ENCODE measurements around the gene HM13.
"Not testable (repeated sequence)": the region's sequence is repeated elsewhere in the genome, so short reads cannot be mapped to it uniquely, and the experiment has no call there.

Gene HM13

GRCh38 chr20:31500527-31500926 lies 13.7 kb upstream of the HM13 start:
- no peak for DNase-seq (ENCODE audit: low read depth)

- DNase-seq (ENCODE audit: low read depth): peak; percentile 57
Observed at GRCh38 chr20:31502884-31503673, 11.2 kb upstream of the HM13 start.

- no peak for DNase-seq (ENCODE audit: low read depth)
Observed at GRCh38 chr20:31505903-31506302, 8.3 kb upstream of the HM13 start.

- no peak for DNase-seq (ENCODE audit: low read depth)
Observed at GRCh38 chr20:31508517-31509244, 5.6 kb upstream of the HM13 start.

GRCh38 chr20:31515072-31515774 lies 981 bp downstream of the HM13 start:
- no peak for DNase-seq (ENCODE audit: low read depth)

- no peak for DNase-seq (ENCODE audit: low read depth)
Observed at GRCh38 chr20:31515775-31516107, 1.5 kb downstream of the HM13 start.

- DNase-seq (ENCODE audit: low read depth): no peak
Observed at GRCh38 chr20:31516166-31516565, 1.9 kb downstream of the HM13 start.

- DNase-seq (ENCODE audit: low read depth): no peak
Observed at GRCh38 chr20:31516651-31517050, 2.4 kb downstream of the HM13 start.

GRCh38 chr20:31517373-31517772 lies 3.1 kb downstream of the HM13 start:
- no peak for DNase-seq (ENCODE audit: low read depth)

- not testable (repeated sequence) for DNase-seq (ENCODE audit: low read depth)
Observed at GRCh38 chr20:31521267-31521666, 7.0 kb downstream of the HM13 start.

- DNase-seq (ENCODE audit: low read depth): no peak
Observed at GRCh38 chr20:31522731-31523130, 8.5 kb downstream of the HM13 start.

- no peak for DNase-seq (ENCODE audit: low read depth)
Observed at GRCh38 chr20:31523361-31524283, 9.4 kb downstream of the HM13 start.

- no peak for DNase-seq (ENCODE audit: low read depth)
Observed at GRCh38 chr20:31527266-31527665, 13.0 kb downstream of the HM13 start.

- DNase-seq (ENCODE audit: low read depth): no peak
Observed at GRCh38 chr20:31535298-31535697, 21.1 kb downstream of the HM13 start.

- DNase-seq (ENCODE audit: low read depth): no peak
Observed at GRCh38 chr20:31536575-31536974, 22.3 kb downstream of the HM13 start.

GRCh38 chr20:31537116-31537871 lies 23.1 kb downstream of the HM13 start:
- DNase-seq (ENCODE audit: low read depth): no peak

- no peak for DNase-seq (ENCODE audit: low read depth)
Observed at GRCh38 chr20:31537890-31538289, 23.6 kb downstream of the HM13 start.

- DNase-seq (ENCODE audit: low read depth): no peak
Observed at GRCh38 chr20:31538326-31538725, 24.1 kb downstream of the HM13 start.

GRCh38 chr20:31539636-31540035 lies 25.4 kb downstream of the HM13 start:
- not testable (repeated sequence) for DNase-seq (ENCODE audit: low read depth)

GRCh38 chr20:31540406-31540805 lies 26.2 kb downstream of the HM13 start:
- DNase-seq (ENCODE audit: low read depth): no peak

- DNase-seq (ENCODE audit: low read depth): no peak
Observed at GRCh38 chr20:31542201-31542842, 28.1 kb downstream of the HM13 start.

Measured in activated T-helper 1 cell treated with Interleukin-2 at 50 U/mL for 16 hours (primary cell).